Mesothelial cell of epicardium (in vitro differentiated cells): ENCODE data around the gene CCDC14. TPM values are rescaled to one million over a fixed set of nuclear protein-coding genes. Genes with fewer than 3 reads are reported as not detected.

Source experiments
- DNase-seq, 2 experiments: peaks; one replicate each; pipeline ENCODE4 v3.0.0; 2021; ENCODE audit warnings: low spot score in 2 of 2; ENCODE audit not compliant: unreplicated experiment in 2 of 2
- H3K27ac Mint-ChIP-seq: 2 replicates; pipeline ENCODE4 v1.8.0; 2021; ENCODE audit warnings: mixed read lengths
- H3K27me3 Mint-ChIP-seq: 2 replicates; pipeline ENCODE4 v1.8.0; 2021; ENCODE audit warnings: low read depth, mixed read lengths
- H3K36me3 Mint-ChIP-seq: 2 replicates; pipeline ENCODE4 v1.8.0; 2021; ENCODE audit warnings: mixed read lengths
- H3K4me1 Mint-ChIP-seq: 2 replicates; pipeline ENCODE4 v1.8.0; 2021; ENCODE audit warnings: mixed read lengths
- H3K4me3 Mint-ChIP-seq: 2 replicates; pipeline ENCODE4 v1.8.0; 2021; ENCODE audit warnings: mild to moderate bottlenecking, moderate library complexity, mixed read lengths
- H3K9me3 Mint-ChIP-seq: 2 replicates; pipeline ENCODE4 v1.8.0; 2021; ENCODE audit warnings: mixed read lengths
- CTCF ChIP-seq: fragments of 200-600 bp; sonication (generic); IDR thresholded peaks from one replicate; pipeline ENCODE4 v1.5.0; 2021; ENCODE audit warnings: antibody characterized with exemption; ENCODE audit not compliant: unreplicated experiment
- total RNA-seq: library from RNA; stranded (reverse); gene quantifications from 3 replicates; pipeline ENCODE4 v1.2.1, GENCODE V29; 2021

CCDC14 gene
- total RNA-seq, 1 donor from 2014 or later: 123 TPM

GRCh38 chr3:123961508-123961856, 453 bp upstream of the CCDC14 start:
- H3K4me1 Mint-ChIP-seq: peaks cover 25% of the 10 kb centered on the region
- peaks cover 7% of the 10 kb centered on the region for H3K27me3 Mint-ChIP-seq
- no peak for TF ChIP-seq CTCF
- peak overlapping the region; percentile 95 for H3K4me3 Mint-ChIP-seq
- no peaks in the 10 kb centered on the region for H3K36me3 Mint-ChIP-seq
- no peak for DNase-seq
- H3K9me3 Mint-ChIP-seq: no peaks in the 10 kb centered on the region
- peak overlapping the region; percentile 96 for H3K27ac Mint-ChIP-seq

- no peak overlapping the region for H3K4me3 Mint-ChIP-seq
- TF ChIP-seq CTCF: no peak
Observed at GRCh38 chr3:123953735-123954134, 7.3 kb downstream of the CCDC14 start.

GRCh38 chr3:123952844-123953520, 8.0 kb downstream of the CCDC14 start:
- no peak for TF ChIP-seq CTCF
- H3K4me1 Mint-ChIP-seq: peaks cover 12% of the 10 kb centered on the region
- H3K4me3 Mint-ChIP-seq: no peak overlapping the region
- peaks cover 26% of the 10 kb centered on the region for H3K36me3 Mint-ChIP-seq
- no peak overlapping the region for H3K27ac Mint-ChIP-seq
- H3K9me3 Mint-ChIP-seq: no peaks in the 10 kb centered on the region
- DNase-seq: no peak
- H3K27me3 Mint-ChIP-seq: no peaks in the 10 kb centered on the region

More at GRCh38 chr3:123953735-123954134, 7.3 kb downstream of the CCDC14 start:
- DNase-seq: no peak
- Mint-ChIP-seq H3K27me3 (no peaks in the 10 kb centered on the region), H3K36me3 (peaks cover 26% of the 10 kb centered on the region), H3K27ac (no peak overlapping the region), H3K4me1 (peaks cover 20% of the 10 kb centered on the region), H3K9me3 (no peaks in the 10 kb centered on the region)

GRCh38 chr3:123951522-123952447, 9.2 kb downstream of the CCDC14 start:
- Mint-ChIP-seq H3K9me3 (no peaks in the 10 kb centered on the region), H3K36me3 (peaks cover 28% of the 10 kb centered on the region), H3K4me3 (no peak overlapping the region), H3K27ac (no peak overlapping the region), H3K4me1 (peaks cover 7% of the 10 kb centered on the region), H3K27me3 (no peaks in the 10 kb centered on the region)
- no peak for TF ChIP-seq CTCF
- DNase-seq: no peak

GRCh38 chr3:123949641-123950040, 11.4 kb downstream of the CCDC14 start:
- Mint-ChIP-seq H3K27ac (peak overlapping the region; percentile 1), H3K36me3 (peaks cover 34% of the 10 kb centered on the region), H3K4me3 (no peak overlapping the region), H3K9me3 (no peaks in the 10 kb centered on the region), H3K4me1 (peaks cover 7% of the 10 kb centered on the region), H3K27me3 (no peaks in the 10 kb centered on the region)
- DNase-seq: no peak
- no peak for TF ChIP-seq CTCF
